Smooth muscle cell of the brain vasculature (primary cell): ENCODE results near the gene SCAMP1.
"Not testable (repeated sequence)": the region's sequence is repeated elsewhere in the genome, so short reads cannot be mapped to it uniquely, and the experiment has no call there.

ENCODE experiments used
- DNase-seq: peaks from one replicate; pipeline ENCODE4 v3.0.0-alpha.2; 2012; ENCODE audit warnings: low read depth, low spot score

The SCAMP1 gene

GRCh38 chr5:78361631-78361993, 1.2 kb downstream of the SCAMP1 start:
- DNase-seq = no peak

- DNase-seq = no peak
Measured at GRCh38 chr5:78362220-78362619, 1.8 kb downstream of the SCAMP1 start.

DNA sequence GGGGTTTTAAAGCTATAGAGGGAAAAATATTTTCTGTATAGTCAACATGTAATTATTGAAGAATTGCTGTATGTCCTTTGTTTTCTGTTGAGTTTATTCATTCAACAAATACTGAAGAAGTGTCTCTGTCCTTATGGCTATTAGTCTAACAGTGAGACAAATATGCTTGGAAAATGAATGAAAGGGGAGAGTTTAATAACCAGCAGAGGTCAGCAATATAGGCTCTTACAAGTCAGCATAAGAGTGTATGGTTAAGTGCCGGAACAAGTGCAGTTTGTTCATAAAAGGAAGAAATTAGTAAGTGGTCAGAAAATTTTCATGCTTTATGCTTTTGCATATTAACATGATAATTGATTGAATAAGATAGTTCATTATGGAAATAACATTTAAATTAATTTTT, 3.6 kb downstream of the SCAMP1 start:
- DNase-seq = no peak

- DNase-seq = no peak
Measured at GRCh38 chr5:78367318-78367991, 7.0 kb downstream of the SCAMP1 start.

DNA sequence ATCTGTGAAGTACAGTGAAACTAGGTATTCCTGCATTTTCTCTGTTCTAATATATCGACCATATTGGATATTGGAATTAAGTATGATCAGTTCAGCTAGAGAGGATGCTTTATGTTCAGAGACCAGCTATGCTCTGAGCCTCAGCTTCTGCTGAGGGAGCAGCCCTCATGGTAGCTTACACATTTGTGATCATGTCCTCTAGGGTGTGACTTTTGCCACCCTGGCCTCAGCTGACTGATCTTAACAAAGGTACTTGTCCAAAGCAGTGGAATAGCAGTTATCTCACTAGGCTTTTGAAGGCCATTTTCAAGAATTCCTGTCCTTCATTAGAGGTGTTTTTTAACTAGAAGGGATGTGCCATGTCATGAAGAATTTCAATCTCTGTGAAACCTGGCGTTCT, 9.3 kb downstream of the SCAMP1 start:
- DNase-seq = no peak

GRCh38 chr5:78373231-78373630, 12.8 kb downstream of the SCAMP1 start:
- no peak for DNase-seq

DNA sequence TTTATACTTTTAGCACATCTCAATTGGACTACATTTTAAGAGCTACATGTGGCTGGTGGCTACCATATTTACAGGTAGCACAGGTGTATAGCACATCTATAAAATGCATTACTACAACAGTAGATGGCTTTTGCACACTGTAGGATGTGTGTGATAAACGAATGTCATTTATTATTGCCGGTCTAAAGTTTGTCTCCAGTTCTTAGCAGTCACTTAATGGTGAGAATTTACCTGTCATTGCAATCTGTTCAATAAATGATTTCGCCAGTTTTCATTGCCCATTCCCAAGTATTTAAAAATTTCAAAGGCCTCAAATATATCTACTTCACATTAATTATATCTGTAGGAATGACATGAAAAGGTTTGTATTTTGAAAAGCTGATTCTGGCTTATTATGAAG, 15.9 kb downstream of the SCAMP1 start:
- no peak for DNase-seq

DNA sequence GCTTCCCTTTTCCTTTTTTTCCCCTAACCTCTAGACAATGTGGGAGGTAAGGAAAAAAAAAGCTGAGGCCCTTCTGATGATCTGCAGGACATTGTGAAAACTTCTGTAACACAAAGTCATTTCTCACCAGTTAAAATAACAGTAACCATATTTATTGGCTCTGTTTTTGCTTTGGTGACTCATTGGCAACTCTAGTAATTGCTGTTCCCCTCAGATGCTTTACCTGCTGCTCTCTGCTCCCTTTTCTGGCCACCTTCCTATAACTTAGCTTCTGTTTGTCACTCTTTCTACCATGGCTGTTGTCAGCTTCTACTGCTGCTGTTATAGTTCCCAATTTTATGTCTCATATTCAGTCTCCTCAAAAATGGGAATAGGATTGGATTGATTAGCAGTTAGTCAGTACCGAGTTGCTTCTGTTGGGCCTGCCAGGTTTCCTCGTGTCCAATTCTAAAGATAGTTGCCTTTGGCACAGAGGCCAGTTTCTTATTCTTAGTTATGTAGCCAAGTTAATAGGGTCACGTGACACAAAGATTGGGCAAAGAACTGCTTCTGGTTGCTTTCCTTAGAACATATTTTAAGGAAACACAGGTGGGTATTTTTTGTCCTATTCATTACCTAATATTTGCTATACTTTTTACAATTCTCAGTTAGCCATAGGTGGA, 16.8 kb downstream of the SCAMP1 start:
- no peak for DNase-seq

- no peak for DNase-seq
Measured at GRCh38 chr5:78377718-78378105, 17.3 kb downstream of the SCAMP1 start.

DNA sequence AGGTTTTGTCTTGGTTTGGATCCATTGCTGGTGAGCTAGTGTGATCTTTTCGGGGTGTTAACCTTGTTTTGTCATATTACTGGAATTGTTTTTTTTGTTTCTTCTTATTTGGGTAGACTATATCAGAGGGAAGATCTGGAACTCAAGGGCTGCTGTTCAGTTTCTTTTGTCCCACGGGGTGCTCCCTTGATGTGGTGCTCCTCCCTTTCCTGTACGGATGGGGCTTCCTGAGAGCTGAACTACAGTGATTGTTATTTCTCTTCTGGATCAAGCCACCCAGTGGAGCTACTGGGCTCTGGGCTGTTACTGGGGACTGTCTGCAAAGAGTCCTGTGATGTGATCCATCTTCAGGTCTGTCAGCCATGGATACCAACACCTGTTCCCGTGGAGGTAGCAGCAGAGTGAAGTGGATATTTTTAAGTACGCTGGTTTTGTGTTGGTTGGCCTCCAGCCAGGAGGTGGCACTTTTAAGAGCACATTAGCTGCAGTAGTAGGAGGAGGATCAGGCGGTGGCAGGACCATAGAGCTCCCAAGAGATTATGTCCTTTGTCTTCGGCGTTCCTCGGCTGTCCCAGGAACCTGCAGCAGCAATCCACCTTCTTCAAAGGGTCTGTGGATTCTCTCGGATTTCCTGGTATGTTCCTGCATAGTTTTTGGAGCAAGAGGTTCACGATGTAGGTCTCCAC, 27.2 kb downstream of the SCAMP1 start:
- DNase-seq = no peak

DNA sequence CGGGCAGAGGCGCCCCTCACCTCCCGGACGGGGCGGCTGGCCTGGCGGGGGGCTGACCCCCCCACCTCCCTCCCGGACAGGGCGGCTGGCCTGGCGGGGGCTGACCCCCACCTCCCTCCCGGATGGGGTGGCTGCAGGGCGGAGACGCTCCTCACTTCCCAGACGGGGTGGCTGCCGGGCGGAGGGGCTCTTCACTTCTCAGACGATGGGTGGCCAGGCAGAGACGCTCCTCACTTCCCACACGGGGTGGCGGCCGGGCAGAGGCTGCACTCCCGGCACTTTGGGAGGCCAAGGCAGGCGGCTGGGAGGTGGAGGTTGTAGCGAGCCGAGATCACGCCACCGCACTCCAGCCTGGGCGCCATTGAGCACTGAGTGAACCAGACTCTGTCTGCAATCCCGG, 30.9 kb downstream of the SCAMP1 start:
- DNase-seq = not testable (repeated sequence)

GRCh38 chr5:78397831-78398230, 37.4 kb downstream of the SCAMP1 start:
- no peak for DNase-seq

- no peak for DNase-seq
Measured at GRCh38 chr5:78399116-78399515, 38.7 kb downstream of the SCAMP1 start.

GRCh38 chr5:78404682-78405293, 44.4 kb downstream of the SCAMP1 start:
- no peak for DNase-seq

DNA sequence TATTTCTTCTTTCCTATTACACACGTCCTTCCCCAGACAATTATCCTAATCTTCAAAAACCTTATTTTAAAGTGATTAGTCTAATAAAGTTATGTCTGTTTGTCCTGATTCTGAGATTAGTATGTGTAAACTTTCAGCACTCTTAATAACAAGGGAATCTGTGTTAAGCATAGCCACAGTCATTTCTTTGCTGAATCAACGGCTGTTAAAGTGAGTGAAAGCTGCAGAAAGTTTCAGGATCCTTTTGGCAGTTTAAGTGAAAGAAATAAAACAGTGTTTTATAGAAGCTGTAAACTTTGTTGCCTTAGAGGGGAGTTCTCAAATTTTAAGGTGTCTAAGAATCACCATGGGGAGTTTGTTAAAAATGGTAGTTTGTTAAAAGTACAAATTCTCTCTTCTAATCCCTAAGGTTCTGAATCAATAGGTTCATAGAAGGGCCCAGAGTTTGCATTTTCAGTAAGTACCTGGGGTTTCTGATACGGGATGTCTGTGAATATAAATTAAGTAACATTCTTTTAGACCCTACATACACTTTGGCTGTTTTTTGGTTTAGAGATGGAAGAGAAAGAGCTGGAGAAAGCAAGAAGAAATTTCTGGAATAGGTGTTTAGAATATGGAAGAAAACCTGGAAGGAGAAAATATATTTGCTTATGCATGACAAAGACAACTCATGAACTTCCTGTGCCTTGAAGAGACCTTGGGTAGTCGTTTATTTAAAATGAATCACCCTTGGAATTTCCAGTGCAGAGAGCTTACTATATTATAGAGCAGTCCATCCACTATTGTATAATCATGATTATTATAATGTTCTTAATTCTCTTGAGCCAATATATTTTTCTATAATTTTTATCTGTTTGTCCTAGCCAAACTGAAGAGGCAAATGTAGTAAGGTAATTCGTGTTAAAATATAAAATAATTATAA, 45.7 kb downstream of the SCAMP1 start:
- DNase-seq = no peak

GRCh38 chr5:78407458-78407857, 47.0 kb downstream of the SCAMP1 start:
- DNase-seq = no peak

- DNase-seq = no peak
Measured at GRCh38 chr5:78411586-78411985, 51.2 kb downstream of the SCAMP1 start.

GRCh38 chr5:78416677-78417425, 56.4 kb downstream of the SCAMP1 start:
- no peak for DNase-seq

- no peak for DNase-seq
Measured at GRCh38 chr5:78419396-78419795, 59.0 kb downstream of the SCAMP1 start.

- no peak for DNase-seq
Measured at GRCh38 chr5:78420548-78420947, 60.1 kb downstream of the SCAMP1 start.

DNA sequence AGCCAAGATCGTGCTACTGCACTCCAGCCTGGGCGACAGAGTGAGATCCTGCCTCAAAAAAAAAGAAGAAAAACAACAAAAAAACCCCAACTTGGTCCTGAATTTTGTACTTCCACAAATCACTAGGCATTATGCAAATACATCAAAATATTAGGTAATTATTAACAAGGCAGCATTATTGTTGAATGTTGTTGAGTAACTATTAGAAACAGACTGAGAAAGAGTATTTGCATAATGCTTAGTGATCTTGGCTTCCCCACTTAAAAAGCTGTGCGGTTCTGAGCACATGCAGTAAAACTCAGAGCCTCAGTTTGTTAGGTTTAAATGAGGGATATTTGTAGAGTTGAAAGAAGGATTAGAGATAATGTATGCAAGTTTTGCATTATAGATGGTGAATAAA, 64.2 kb downstream of the SCAMP1 start:
- no peak for DNase-seq
